GM23248 (cell line): ENCODE results near the gene PLXNB3. TPM values are rescaled to one million over a fixed set of nuclear protein-coding genes. Genes with fewer than 3 reads are reported as not detected.
A peak's percentile ranks its signal among the peaks of the same experiment; 100 is the strongest.

ENCODE experiments used
- DNase-seq: peaks from one replicate; pipeline ENCODE4 v3.0.0-alpha.2; 2015
- H2AFZ ChIP-seq: fragments of 200-600 bp; sonication (generic); 2 replicates; pipeline ENCODE4 v1.6.1; 2016; ENCODE audit warnings: antibody characterized with exemption
- H3F3A ChIP-seq: fragments of 200-600 bp; sonication (generic); 2 replicates; pipeline ENCODE4 v1.6.1; 2016; ENCODE audit warnings: mild to moderate bottlenecking, antibody characterized with exemption, mixed run types; ENCODE audit not compliant: insufficient read depth
- H3K27ac ChIP-seq: fragments of 200-600 bp; sonication (generic); 2 replicates; pipeline ENCODE4 v1.5.1; 2016; ENCODE audit warnings: mild to moderate bottlenecking
- H3K27me3 ChIP-seq: fragments of 200-600 bp; sonication (generic); replicated peaks from 2 replicates; pipeline ENCODE4 v1.6.1; 2016; ENCODE audit warnings: mild to moderate bottlenecking; ENCODE audit not compliant: insufficient read depth
- H3K36me3 ChIP-seq: fragments of 200-600 bp; sonication (generic); 2 replicates; pipeline ENCODE4 v1.6.1; 2016; ENCODE audit warnings: low read depth, mild to moderate bottlenecking
- H3K4me1 ChIP-seq: fragments of 200-600 bp; sonication (generic); 2 replicates; pipeline ENCODE4 v1.6.1; 2016; ENCODE audit warnings: mild to moderate bottlenecking; ENCODE audit not compliant: insufficient read depth
- H3K4me2 ChIP-seq: fragments of 200-600 bp; sonication (generic); one replicate; pipeline ENCODE4 v1.6.1; 2016; ENCODE audit warnings: mild to moderate bottlenecking; ENCODE audit not compliant: unreplicated experiment
- H3K4me3 ChIP-seq: fragments of 200-600 bp; sonication (generic); 2 replicates; pipeline ENCODE4 v1.5.1; 2016; ENCODE audit warnings: mild to moderate bottlenecking
- H3K79me2 ChIP-seq: fragments of 200-600 bp; sonication (generic); 2 replicates; pipeline ENCODE4 v1.6.1; 2016; ENCODE audit warnings: mild to moderate bottlenecking; ENCODE audit not compliant: insufficient read depth
- H3K9ac ChIP-seq: fragments of 200-600 bp; sonication (generic); 2 replicates; pipeline ENCODE4 v1.6.1; 2016; ENCODE audit warnings: mild to moderate bottlenecking
- H3K9me2 ChIP-seq: fragments of 200-600 bp; sonication (generic); 2 replicates; pipeline ENCODE4 v1.6.1; 2016; ENCODE audit warnings: mixed run types, mild to moderate bottlenecking, moderate library complexity; ENCODE audit not compliant: insufficient read depth
- H3K9me3 ChIP-seq: fragments of 200-600 bp; sonication (generic); one replicate; pipeline ENCODE4 v1.6.1; 2017; ENCODE audit warnings: low read depth
- H4K20me1 ChIP-seq: fragments of 200-600 bp; sonication (generic); 2 replicates; pipeline ENCODE4 v1.6.0; 2016; ENCODE audit not compliant: insufficient read depth
- EZH2 ChIP-seq: fragments of 200-600 bp; sonication (generic); IDR thresholded peaks from 2 replicates; pipeline ENCODE4 v1.6.1; 2018; ENCODE audit warnings: antibody characterized with exemption, mild to moderate bottlenecking; ENCODE audit not compliant: insufficient read depth, poor library complexity, severe bottlenecking
- EZH2phosphoT487 ChIP-seq: fragments of 200-600 bp; sonication (generic); IDR thresholded peaks from 2 replicates; pipeline ENCODE4 v1.6.1; 2018; ENCODE audit warnings: antibody characterized with exemption, moderate library complexity, mild to moderate bottlenecking, low read depth; ENCODE audit not compliant: insufficient read depth
- WGBS, 2 experiments: methylation state at CpG; one replicate each; pipeline ENCODE4 v1.1.6; 2015 to 2017; ENCODE audit warnings: low lambda C conversion rate in 2 of 2, low coverage in 1 of 2; ENCODE audit errors: missing lambda C conversion rate in 2 of 2; 5-methylcytosine and 5-hydroxymethylcytosine counted together
- in situ Hi-C: fragments of 300-500 bp; cut with MboI; formaldehyde crosslinking; loops from 2 replicates; pipeline ENCODE4 v1.15.0; 2020
- polyA plus RNA-seq: library from polyadenylated mRNA; unstranded; fragments of >200 nt; fragmentation: Nextera tagmentation; extraction: Ambion mirVana; gene quantifications from 2 replicates; pipeline ENCODE4 v1.2.1, GENCODE V29; 2016
- total RNA-seq: library from RNA; depleted of rRNA; stranded (reverse); fragments of >200 nt; shearing (Covaris generic); gene quantifications from 2 replicates; pipeline ENCODE4 v1.2.3, GENCODE V29; 2014

Gene PLXNB3
- total and polyA plus RNA-seq, 2 experiments from 2014 or later = 8.8 to 12.5 TPM

GRCh38 chrX:153734871-153735270 is 29.2 kb upstream of the PLXNB3 start:
- in situ Hi-C loops = no loop called here
- Histone ChIP-seq H3K4me2 (no peak overlapping the region), H3K9ac (no peak overlapping the region), H4K20me1 (no peaks in the 10 kb centered on the region), H3F3A (no peaks in the 10 kb centered on the region), H3K36me3 (no peaks in the 10 kb centered on the region), H3K9me2 (no peaks in the 10 kb centered on the region), H3K9me3 (no peaks in the 10 kb centered on the region), H3K79me2 (no peaks in the 10 kb centered on the region), H3K27ac (no peak overlapping the region), H3K4me1 (no peaks in the 10 kb centered on the region), H3K4me3 (no peak overlapping the region), H3K27me3 (no peaks in the 10 kb centered on the region), H2AFZ (no peak overlapping the region)
- no peak for DNase-seq
- 94 to 100% methylated on average over 2 of the region's 2 CpGs for WGBS, 2 experiments
- TF ChIP-seq EZH2 (no peak), EZH2phosphoT487 (no peak)

GRCh38 chrX:153735274-153735673 is 28.8 kb upstream of the PLXNB3 start:
- DNase-seq = peak; percentile 10
- no peak overlapping the region for H3K27ac ChIP-seq
- no peak overlapping the region for H2AFZ ChIP-seq
- H3K79me2 ChIP-seq = no peaks in the 10 kb centered on the region
- 77 to 90% methylated on average over 6 to 9 of the region's 9 CpGs for WGBS, 2 experiments
- H3K9me3 ChIP-seq = no peaks in the 10 kb centered on the region
- H3F3A ChIP-seq = no peaks in the 10 kb centered on the region
- no peak for TF ChIP-seq EZH2phosphoT487
- TF ChIP-seq EZH2 = no peak
- no peaks in the 10 kb centered on the region for H3K36me3 ChIP-seq
- H3K9ac ChIP-seq = no peak overlapping the region
- in situ Hi-C loops = no loop called here
- H3K4me3 ChIP-seq = no peak overlapping the region
- no peaks in the 10 kb centered on the region for H3K27me3 ChIP-seq
- no peaks in the 10 kb centered on the region for H4K20me1 ChIP-seq
- no peak overlapping the region for H3K4me2 ChIP-seq
- H3K4me1 ChIP-seq = no peaks in the 10 kb centered on the region
- no peaks in the 10 kb centered on the region for H3K9me2 ChIP-seq

GRCh38 chrX:153736071-153736820 is 27.8 kb upstream of the PLXNB3 start:
- in situ Hi-C loops = no loop called here
- 94 to 96% methylated on average over 15 to 20 of the region's 30 CpGs for WGBS, 2 experiments
- Histone ChIP-seq H3K27me3 (no peaks in the 10 kb centered on the region), H3K4me2 (no peak overlapping the region), H3K4me1 (no peaks in the 10 kb centered on the region), H3K9me2 (no peaks in the 10 kb centered on the region), H3K36me3 (no peaks in the 10 kb centered on the region), H4K20me1 (no peaks in the 10 kb centered on the region), H3K9ac (no peak overlapping the region), H3K4me3 (no peak overlapping the region), H3K79me2 (no peaks in the 10 kb centered on the region), H2AFZ (no peak overlapping the region), H3K9me3 (no peaks in the 10 kb centered on the region), H3K27ac (no peak overlapping the region), H3F3A (no peaks in the 10 kb centered on the region)
- TF ChIP-seq EZH2 = no peak
- TF ChIP-seq EZH2phosphoT487 = no peak
- DNase-seq = no peak

- H3K4me1 ChIP-seq = no peaks in the 10 kb centered on the region
- H3K4me3 ChIP-seq = no peak overlapping the region
- no peaks in the 10 kb centered on the region for H3K79me2 ChIP-seq
- no peak overlapping the region for H2AFZ ChIP-seq
- no peak for DNase-seq
- H3F3A ChIP-seq = no peaks in the 10 kb centered on the region
- 90 to 94% methylated on average over 10 to 12 of the region's 15 CpGs for WGBS, 2 experiments
- in situ Hi-C loops = no loop called here
- no peak overlapping the region for H3K27ac ChIP-seq
- H3K9ac ChIP-seq = no peak overlapping the region
- no peaks in the 10 kb centered on the region for H3K27me3 ChIP-seq
- no peaks in the 10 kb centered on the region for H3K9me2 ChIP-seq
- H3K9me3 ChIP-seq = no peaks in the 10 kb centered on the region
- no peaks in the 10 kb centered on the region for H4K20me1 ChIP-seq
- TF ChIP-seq EZH2phosphoT487 (no peak), EZH2 (no peak)
- no peak overlapping the region for H3K4me2 ChIP-seq
- H3K36me3 ChIP-seq = no peaks in the 10 kb centered on the region
These were observed 27.1 kb upstream of the PLXNB3 start for GRCh38 chrX:153736871-153737441.
